Activated naive CD4-positive, alpha-beta T cell treated with anti-CD3 and anti-CD28 coated beads, Interleukin-2, amount 50 U/mL, for 16 hours (primary cell): Measurements from ENCODE around the gene TFAP2C.
A peak's percentile ranks its signal among the peaks of the same experiment; 100 is the strongest.

Source experiments
- DNase-seq: peaks from one replicate; pipeline ENCODE4 v3.0.0-alpha.2; 2020

Gene TFAP2C

DNA sequence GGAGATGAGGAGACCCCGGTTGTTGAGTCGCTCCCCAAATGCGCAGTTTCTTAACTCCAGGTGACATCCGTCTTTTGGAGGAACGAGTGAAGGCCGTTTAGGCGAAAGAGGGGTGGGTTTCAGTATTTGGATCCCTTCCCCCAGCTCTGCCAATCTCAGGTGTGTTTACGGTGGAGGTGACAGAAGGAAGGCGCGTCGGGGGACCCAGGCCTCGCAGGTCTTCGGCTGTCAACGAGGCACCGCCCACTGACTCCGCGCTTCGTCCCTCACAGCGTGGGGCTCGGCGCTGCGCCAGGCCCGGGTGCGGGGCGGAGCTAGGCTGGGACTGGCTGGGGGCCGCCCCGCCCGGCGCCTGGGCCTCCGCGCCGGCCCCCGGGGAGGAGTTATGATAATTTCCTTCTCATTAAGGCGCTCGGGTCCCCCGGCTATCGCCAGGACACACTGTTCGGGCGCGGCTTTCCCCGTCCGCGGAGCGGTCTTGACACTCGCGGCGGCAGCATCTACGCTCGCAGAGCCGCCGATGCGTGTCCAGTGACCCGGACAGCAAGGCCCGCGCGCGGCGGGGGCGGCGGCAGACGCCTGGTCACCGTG is at the start of gene TFAP2C:
TFAP2C (plus strand) TSS at position 434 of the 591 bp plus-strand sequence. CDS start 239 bp downstream, outside the sequence.
- peak; percentile 26 for DNase-seq

DNA sequence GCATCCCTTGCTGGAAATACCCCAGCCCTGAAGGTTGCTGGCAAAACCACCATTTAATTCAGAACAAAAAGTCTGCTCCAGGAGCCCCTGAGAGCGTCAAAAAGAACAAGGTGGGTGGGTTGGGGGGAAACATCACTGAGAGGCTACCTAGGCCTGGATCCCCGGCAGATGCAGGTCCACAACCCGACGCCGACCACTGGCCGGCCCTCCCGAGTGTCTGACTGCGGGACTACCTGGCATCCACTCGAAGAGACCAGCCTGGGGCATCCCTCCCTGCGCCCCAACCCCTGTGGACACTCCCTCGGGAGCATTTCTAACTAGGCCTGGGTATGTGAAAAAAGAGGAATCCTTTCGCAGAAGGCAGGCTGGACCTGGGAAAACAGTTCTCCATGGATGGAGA is 48.9 kb upstream of the TFAP2C start:
- no peak for DNase-seq

DNA sequence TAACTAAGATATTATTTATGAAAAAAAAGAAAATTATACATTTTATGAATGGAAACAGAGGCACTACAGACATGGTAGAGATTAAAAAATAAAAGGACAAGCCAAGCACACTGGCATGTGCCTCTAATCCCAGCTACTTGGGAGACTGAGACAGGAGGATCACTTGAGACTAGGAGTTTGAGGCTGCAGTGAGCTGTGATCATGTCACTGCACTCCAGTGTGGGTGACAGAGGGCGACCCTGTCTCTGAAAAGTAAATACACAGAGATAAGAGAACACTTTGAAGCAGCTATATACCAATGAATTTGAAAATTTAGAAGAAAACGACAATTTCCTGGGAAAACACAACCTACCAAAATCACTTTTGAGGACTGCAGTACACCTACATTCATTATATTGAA is 47.4 kb upstream of the TFAP2C start:
- no peak for DNase-seq

DNA sequence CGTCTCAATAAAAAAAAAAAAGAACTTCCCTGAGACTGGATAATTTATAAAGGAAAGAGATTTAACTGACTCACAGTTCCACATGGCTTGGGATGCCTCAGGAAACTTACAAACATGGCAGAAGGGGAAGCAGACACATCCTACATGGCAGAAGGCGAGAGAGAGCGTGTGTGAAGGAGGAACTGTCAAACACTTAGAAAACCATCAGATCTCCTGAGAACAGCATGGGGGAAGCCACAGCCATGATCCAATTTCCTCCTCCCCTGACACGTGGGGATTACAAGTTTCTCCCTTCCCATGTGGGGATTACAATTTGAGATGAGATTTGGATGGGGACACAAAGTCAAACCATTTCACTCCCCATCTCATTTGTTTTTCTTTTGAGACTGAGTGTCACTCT is 46.6 kb upstream of the TFAP2C start:
- DNase-seq: no peak

DNA sequence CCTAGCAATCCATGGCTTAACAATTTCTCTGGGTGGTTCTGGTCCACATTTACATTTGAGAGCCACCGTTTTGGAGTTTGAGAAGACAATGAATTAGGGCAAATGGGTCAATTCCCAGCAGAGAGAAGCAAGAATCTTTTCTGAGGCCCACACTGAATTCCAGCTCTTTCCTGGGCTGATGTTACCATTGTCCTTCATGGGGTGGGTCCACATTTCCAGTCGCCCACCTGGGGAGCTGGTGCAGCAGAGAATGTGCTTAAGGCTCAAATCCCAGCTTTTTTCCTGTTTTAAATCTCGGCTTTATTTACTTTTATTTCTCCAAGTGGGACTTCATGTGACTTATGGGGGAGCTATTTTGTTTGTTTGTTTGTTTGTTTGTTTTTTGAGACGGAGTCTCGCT is 44.2 kb upstream of the TFAP2C start:
- DNase-seq: no peak

DNA sequence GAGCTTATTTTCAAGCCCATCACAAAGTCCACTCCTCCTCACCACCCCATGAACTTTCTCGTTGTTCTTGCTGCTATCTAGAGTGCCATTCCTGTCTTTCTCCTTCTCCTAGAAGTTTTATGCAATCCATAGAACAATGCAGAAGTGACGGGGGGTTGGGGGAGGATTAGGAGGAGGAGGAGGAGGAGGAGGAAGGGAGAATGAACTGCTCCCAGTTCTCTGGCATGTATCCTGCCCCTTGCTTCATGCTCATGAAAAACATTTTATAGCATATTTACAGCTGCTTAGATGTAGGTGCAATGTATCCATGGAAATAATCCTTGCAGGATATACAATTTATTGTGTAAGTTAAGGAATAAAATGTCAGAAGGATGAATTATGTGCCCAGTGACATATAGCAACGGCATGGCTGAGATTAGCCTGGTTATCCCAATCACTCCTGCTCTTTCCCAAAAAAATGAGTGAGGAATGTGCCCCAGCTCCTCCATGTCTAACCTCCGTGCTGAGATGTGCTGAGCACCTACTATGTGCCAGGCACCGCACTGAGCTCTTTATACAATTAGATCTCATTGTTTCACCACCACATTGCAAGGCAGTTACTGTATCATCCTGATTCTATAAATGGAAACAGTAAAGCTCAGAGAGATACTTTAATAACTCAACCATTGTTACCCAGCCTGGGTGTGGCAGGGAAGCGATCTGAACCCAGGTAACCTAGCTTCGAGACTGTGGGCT is 41.6 kb upstream of the TFAP2C start:
- DNase-seq: no peak

DNA sequence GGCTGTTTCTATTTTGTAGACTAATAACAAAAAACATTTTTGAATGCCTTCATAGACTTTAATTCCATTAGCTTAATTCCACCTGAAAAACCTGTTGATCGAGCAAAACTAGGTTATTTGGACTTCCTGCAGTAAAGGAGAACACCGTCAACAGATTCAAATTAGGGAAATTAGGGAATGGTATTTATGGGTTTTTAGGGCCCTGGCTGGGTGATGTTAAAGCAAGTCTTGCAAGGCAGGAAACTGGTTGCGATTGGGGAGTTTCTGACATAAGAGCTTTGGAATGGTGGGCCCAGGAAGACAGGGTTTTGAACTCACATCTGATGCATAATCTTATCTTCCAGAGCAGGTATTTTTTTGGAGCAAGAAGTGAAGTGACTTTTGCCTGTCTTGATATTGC is 40.1 kb upstream of the TFAP2C start:
- no peak for DNase-seq

DNA sequence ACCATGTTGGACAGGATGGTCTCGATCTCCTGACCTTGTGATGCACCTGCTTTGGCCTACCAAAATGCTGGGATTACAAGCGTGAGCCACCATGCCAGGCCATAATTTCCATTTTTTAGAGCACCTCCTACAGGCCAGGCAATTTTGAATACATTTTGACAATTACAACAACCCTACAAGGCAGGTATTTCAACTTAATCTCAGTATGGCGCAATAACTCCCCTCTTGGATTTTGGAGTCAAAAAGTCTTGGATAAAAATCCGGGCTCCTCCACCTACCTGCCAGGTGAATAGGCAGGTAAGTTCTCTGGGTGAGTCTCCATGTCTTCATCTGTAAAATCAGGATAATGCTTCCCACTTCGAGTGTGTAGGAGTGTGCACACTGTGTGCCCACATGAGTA is 39.5 kb upstream of the TFAP2C start:
- DNase-seq: no peak

DNA sequence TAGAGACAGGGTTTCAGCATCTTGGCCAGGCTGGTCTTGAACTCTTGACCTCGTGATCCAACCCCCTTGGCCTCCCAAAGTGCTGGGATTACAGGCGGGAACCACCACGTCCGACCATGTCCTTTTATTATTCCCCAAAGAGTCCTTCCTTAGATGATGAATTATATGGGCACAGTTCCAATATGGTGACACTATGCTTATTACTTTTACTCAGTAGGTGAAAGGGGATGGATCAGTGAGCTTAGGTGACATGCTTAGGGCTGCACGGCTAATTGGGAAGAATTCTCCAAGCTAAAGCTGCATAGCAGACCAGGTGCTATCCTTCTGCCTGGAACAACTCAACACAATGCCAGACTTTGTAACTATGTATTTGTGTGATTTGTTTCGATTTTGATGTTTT is 38.2 kb upstream of the TFAP2C start:
- no peak for DNase-seq

DNA sequence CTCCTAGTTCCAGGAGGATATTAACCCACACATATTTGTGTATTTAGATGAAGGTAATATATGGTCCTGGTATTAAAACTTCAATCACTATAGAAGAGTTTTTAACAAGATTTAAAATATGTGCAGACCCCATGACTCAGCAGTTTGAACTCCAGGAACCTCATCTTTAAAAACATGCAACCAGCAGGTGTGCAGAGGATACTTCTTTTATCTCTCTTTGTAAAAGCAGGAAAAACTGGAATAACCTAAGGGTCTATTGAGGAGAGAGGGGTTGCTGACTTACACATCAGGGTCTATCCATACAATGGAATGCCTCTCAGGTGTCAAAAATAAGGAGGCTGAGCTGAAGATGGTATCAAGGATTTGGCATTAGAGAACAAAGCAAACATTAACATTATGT is 36.9 kb upstream of the TFAP2C start:
- DNase-seq: no peak

DNA sequence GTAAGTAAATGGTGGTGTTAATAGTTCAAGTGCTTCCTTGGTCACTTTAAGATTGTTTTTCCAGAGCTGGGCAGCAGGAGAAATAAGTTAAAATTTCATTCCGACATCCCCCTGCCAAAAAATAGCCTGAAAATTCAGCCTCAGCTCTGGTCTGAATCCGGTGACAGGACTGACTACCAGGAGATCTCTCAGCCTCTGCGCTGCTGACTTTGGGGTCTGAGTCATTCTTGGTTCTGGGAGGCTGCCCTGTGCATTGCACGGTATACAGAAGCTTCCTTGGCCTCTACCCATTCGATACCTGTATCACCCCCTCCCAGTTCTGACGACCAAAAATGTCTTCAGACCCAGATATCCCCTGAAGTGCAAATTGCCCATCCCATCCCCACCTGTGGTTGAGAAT is 36.3 kb upstream of the TFAP2C start:
- no peak for DNase-seq

DNA sequence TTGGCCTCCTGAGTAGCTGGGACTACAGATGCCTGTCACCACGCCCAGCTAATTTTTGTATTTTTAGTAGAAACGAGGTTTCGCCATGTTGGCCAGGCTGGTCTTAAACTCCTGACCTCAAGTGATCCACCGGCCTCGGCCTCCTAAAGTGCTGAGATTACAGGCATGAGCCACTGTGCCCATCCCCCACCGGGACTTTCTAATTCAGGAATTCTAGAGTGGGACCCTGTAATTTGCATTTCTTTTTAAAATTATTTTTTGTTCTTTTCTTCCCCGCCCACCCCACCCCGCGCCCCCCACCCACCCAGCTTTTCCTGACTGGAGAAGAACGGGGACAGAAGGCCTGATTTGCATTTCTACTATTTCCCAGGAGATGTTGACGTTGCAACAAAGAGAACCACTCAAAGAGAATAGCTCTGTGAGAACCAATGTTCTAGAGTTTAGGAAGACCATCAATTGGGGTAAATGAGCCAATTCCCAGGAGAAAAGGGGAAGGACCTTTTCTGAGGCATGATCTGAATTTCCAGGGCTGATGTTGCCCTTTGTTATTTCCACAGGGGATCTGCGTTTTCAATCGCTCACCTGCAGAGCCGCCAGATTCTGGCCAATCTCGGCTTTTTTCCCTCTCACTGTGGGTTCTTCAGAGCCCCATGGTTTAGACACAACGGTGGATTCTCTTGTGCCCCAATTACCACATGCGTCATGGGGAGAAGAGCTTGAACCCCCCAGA is 33.2 kb upstream of the TFAP2C start:
- no peak for DNase-seq

DNA sequence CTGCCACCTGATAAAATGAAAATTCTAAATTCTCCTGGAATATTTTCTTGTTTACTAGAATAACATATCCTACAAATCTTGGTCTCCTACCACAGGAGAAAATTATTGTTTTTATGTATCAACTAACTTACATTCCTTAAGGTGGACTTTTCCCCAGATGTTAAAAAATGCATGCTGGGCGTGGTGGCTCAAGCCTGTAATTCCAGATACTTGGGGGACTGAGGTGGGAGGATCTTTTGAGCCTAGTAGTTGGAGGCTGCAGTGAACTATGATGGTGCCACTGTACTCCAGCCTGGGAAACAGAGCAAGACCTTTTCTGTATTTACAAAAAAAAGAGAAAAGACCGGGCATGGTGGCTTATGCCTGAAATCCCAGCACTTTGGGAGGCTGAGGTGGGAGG is 27.9 kb upstream of the TFAP2C start:
- DNase-seq: no peak

DNA sequence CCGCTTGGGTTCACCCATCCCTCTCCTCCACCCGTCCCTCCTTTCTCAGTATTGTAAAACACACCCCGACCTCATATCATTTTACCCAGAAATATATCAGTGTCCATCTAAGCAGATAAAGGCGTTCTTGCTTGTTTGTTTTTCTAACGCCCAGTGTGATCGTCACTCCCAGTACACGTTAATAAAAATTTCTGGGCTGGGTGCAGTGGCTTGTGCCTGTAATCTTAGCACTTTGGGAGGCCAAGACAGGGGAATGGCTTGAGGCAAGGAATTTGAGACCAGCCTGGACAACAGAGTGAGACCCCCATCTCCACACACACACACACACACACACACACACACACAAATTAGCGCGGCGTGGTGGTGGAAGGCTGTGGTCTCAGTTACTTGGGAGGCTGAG is 24.4 kb upstream of the TFAP2C start:
- DNase-seq: no peak

DNA sequence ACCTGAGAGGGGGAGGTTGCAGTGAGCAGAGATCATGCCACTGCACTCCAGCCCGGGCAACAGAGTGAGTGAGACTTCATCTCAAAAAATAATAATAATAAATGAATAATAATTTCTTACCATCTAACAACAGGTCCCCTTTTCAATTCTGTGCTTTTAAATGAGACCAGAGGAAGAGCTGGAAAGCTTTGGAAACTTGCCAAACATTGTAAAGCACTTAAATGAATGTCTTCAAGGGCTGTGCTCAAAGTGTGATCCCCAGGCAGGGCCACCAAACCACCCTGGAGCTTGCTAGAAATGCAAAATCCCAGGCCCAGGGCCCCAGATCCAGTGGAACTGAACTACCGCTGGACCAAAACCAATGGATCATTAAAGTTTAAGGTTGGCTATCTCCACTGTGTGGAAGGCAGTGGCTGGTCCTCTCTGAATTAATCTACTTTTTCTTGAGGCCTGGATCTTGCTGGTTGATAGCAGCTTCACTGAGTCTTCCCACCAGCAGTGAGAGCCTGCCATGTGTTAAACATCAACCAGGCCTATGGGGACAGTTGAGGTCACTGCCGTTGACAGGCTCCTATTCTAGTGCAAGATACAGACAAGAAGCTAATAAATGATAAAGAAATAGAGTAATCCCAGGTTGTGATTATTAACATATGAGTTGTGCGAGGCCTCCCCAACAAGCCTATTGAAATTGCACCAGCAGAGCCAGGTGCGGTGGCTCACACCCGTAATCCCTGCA is 23.7 kb upstream of the TFAP2C start:
- no peak for DNase-seq

DNA sequence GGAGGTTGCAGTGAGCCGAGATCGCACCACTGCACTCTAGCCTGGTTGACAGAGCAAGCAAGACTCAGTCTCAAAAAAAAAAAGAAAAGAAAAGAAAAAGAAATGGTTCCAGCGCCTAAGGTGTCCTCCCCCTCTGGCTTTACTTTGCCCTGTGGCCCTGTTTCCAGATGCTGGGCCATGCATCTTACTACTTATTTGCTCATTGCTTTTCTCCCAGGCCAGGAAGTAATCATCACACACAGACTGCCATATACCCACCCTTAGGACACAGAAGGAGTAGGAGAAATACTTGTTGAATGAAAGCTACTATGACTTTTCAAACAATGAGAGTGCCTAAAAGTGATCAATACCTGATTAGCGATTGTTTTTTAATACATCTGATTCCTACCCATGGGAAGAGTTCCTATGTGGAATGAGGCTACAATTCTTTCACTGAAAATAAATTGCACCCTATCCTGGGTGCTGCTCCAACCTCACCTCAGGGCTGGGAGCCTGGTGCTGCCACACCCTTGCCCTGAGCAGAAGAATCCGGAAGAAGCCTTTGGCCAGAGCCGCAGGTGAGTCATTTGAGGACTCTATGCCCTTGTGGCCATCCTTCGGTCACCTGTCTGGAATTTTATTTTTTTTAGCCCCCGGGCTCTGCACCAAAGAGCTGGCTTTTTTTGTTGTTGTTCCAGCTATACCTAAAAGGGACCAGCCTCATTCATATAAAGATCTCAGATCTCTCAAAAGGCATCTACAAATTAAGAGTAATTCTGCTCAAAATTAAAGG is 22.7 kb upstream of the TFAP2C start:
- DNase-seq: no peak

DNA sequence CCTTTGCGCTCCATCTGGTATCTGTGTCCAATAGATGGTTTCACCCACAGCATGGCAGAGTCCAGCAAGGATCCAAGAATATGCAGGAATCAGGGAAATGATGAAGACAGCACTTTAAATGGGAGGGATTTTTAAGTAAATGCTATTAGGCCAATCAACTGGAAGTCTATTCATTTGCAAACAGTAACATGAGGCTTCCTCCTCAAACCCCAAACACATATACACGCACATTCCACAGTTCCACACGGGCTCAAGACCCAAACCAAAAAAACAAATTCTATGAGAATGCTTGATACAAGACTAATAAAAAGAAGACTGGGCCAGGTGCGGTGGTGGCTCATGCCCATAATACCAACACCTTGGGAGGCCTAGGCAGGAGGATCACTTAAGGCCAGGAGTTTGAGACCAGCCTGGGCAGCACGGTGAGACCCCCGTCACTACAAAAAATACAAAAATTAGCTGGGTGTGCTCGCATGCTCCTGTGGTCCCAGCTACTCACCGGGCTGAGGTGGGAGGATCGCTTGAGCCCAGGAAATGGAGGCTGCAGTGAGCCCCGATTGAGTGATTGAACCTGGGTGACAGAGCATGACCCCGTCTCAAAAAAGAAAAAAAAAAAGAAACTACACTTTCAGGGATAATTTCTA is 21.9 kb upstream of the TFAP2C start:
- DNase-seq: no peak

DNA sequence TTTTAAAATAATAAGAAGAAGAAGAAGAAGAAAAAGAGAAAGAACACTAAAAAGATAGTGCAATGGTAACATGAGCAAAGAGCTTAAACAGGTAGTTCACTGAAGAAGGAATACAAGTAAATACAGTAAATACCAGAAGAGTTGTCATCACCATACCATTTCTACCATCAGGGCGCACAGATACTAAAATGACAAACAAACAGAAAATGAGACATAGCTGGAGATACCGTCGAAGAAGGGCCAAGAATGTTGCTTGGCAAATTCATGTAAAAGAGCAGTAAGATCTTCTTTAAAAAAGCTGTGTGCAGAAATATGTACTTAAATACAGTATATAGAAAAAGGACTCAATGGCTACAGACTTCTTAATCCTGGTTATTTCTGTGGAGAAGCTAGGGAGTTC is 20.7 kb upstream of the TFAP2C start:
- DNase-seq: no peak

DNA sequence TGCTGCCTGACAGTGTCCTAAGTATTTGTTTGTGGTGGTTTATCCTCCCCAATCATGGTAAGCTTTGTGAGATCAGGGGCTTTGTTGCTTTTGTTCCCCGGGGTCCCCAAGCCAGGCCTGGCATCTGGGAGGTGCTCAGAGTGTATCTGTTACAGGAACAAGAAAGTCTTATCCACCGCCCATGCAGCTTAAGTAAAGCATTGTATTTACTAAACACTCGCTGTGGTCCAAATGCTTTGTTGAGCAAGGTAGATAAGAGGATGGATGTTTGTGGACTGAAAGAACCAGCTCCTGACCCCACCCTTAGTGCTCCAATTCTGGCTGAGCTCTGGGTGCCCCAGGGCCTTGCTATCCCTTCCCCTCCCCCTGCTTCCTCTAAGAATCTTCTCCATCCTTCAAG is 19.8 kb upstream of the TFAP2C start:
- DNase-seq: no peak

DNA sequence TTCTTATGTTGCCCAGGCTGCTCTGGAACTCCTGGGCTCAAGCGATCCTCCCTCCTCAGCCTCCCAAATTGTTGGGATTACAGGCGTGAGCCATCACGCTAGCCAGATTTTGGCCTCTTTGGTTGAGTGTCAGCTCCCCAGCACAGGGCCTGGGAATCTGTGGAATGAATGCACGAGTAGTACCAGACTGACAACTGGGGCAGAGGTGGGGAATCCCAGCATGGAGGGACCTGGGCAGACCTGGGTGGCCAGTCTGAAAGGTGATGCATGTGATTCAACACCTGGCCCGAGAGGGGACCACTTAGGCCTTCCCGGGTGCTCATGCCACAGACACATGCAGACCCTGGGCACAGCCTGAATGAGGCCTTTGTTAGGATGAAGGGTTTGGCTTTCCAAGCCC is 19.0 kb upstream of the TFAP2C start:
- DNase-seq: no peak

DNA sequence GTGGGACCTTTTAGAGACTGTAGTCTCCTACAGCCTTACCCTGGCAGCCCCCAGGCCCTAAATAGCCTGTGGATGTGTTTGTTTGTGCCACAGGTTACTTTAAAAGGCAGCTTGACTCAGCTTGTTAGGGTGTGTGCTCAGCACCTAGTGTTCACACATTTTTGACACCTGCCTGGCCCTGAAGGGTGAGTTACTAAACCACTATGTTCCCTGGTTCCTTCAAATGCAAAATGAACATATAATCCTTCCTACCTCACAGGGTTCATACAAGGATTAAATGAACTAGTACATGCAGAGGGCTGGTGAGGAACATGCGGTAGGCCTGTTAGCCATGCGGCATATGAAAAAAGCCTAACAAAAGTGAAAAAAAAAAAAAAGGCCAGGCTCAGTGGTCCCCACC is 14.9 kb upstream of the TFAP2C start:
- DNase-seq: no peak

DNA sequence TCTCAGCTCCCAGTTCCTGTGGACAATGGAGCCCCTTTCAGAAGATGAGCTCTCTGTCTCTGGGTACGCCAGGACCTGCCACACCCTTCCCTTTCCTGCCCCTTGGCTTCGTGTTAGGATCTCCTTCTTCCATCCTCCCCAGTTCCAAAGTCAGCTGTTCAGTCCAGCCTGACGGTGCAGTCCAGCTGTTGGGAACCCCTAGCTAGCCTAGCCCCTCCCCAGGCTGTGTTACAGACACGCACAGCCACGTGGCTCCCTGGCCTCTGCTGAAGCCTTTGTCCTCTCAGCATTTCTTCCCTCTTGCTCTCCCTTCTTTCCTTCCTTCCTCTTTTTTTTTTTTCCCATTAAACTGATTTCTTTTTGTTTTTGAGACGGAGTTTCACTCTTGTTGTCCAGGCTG is 12.4 kb upstream of the TFAP2C start:
- no peak for DNase-seq
